ENCODE results near the gene WFIKKN1. TPM values are rescaled to one million over a fixed set of nuclear protein-coding genes. Genes with fewer than 3 reads are reported as not detected.
A peak's percentile ranks its signal among the peaks of the same experiment; 100 is the strongest.

Gene WFIKKN1
- total RNA-seq, 1 experiment from 2014 or later: 0.47 TPM

- H3K79me2 ChIP-seq (ENCODE audit: insufficient read depth, low read length): peaks cover 15% of the 10 kb centered on the region; the same call in 1 of the 2 replicates
- no TSS peak for BruUV-seq (replicated peaks)
- CTCF ChIA-PET: interaction anchor here (1.4 kb wide), 1 partner anchor 25 kb away, joined by 3 read pairs; no protein-coding TSS in a partner anchor
- intact Hi-C loops (cut with micrococcal nuclease): no loop called here
- ATAC-seq (peak; percentile 2; the same call in 1 of the 2 replicates), DNase-seq (ENCODE audit: low read depth, low spot score) (no peak)
- peaks cover 3 to 15% of the 10 kb centered on the region in 2 experiments; a peak in 3 of 4 replicates for H3K4me1 ChIP-seq (ENCODE audit: control insufficient read depth in 1 of 2, insufficient read depth in 2 of 2, low read length in 2 of 2)
- H3K36me3 ChIP-seq (ENCODE audit: control insufficient read depth in 1 of 2, insufficient read depth in 2 of 2, low read length in 2 of 2): no peaks in the 10 kb centered on the region
- peak overlapping the region; percentile 76 for H3K4me2 ChIP-seq (ENCODE audit: low read length)
- POLR2A ChIA-PET: interaction anchor here (1.0 kb wide), 1 partner anchor 108 kb away, joined by 4 read pairs; the partner anchor contains the start of gene CAPN15
- peak overlapping the region; percentile 72 for H3K27ac ChIP-seq (ENCODE audit: low read depth, low read length)
- no peaks in the 10 kb centered on the region for H3K9me3 ChIP-seq (ENCODE audit: control insufficient read depth in 1 of 2, insufficient read depth in 1 of 2, low read depth in 1 of 2, low read length in 2 of 2)
- RAD21 ChIA-PET (ENCODE audit: low non-redundant PET in 1 of 2, low total read pairs in 2 of 2, uncharacterized antibody in 2 of 2, unreplicated experiment in 2 of 2): no interaction called here
- no peaks in the 10 kb centered on the region for H4K20me1 ChIP-seq (ENCODE audit: insufficient read depth)
- peak overlapping the region; percentile 61 to 67 for H3K4me3 ChIP-seq (replicated peaks in 1 of 2; ENCODE audit: low read depth in 1 of 2, low read length in 2 of 2)
- H3K9ac ChIP-seq (ENCODE audit: low read length): peak overlapping the region; percentile 81
- no peaks in the 10 kb centered on the region for H3K27me3 ChIP-seq (ENCODE audit: insufficient read depth, low read length)
- no peak for TF ChIP-seq MAX (IDR thresholded peaks at IDR 0.05)
- TF ChIP-seq ELF1 (IDR thresholded peaks at IDR 0.05; ENCODE audit: borderline replicate concordance, low read depth): no peak
- no peak for TF ChIP-seq ZNF274 (IDR thresholded peaks at IDR 0.05; ENCODE audit: low read depth, low read length)
- TF ChIP-seq FOSL1 (IDR thresholded peaks at IDR 0.05; ENCODE audit: low read depth): no peak
- TF ChIP-seq ZFX (IDR thresholded peaks at IDR 0.05): peak; percentile 78
- TF ChIP-seq RAD21 (IDR thresholded peaks at IDR 0.05; ENCODE audit: low read depth): no peak; the same call in 1 of the 2 replicates
- H3K9me2 ChIP-seq (ENCODE audit: insufficient read depth): no peaks in the 10 kb centered on the region
- H2AFZ ChIP-seq (ENCODE audit: low read depth, low read length, poor library complexity, severe bottlenecking): no peak overlapping the region
Measured at GRCh38 chr16:635573-636205, 4.9 kb downstream of the WFIKKN1 start.

GRCh38 chr16:636206-637080, 5.7 kb downstream of the WFIKKN1 start, which contains the start of gene METTL26:
Gene METTL26, minus strand, starts transcription at chr16:636305. Its CDS starts 15 bp downstream, at chr16:636290.
- ChIA-PET CTCF (interaction anchor here (1.4 kb wide), 1 partner anchor 24 kb away, joined by 3 read pairs; no protein-coding TSS in a partner anchor), RAD21 (ENCODE audit: low non-redundant PET in 1 of 2, low total read pairs in 2 of 2, uncharacterized antibody in 2 of 2, unreplicated experiment in 2 of 2) (no interaction called here), POLR2A (interaction anchor here (1.0 to 1.1 kb wide), 2 partner anchors 109 to 235 kb away, joined by 3 to 4 read pairs; partner anchors contain the start of genes CAPN15 and DECR2)
- DNase-seq (ENCODE audit: low read depth, low spot score) (peak; percentile 63), ATAC-seq (peak; percentile 85)
- Histone ChIP-seq H3K9me3 (ENCODE audit: control insufficient read depth in 1 of 2, insufficient read depth in 1 of 2, low read depth in 1 of 2, low read length in 2 of 2) (no peaks in the 10 kb centered on the region), H3K9ac (ENCODE audit: low read length) (peak within 1 kb of the TSS; percentile 81), H3K4me1 (ENCODE audit: control insufficient read depth in 1 of 2, insufficient read depth in 2 of 2, low read length in 2 of 2) (peaks cover 0 to 13% of the 10 kb centered on the region in 2 experiments; a peak in 3 of 4 replicates), H3K4me2 (ENCODE audit: low read length) (peak within 1 kb of the TSS; percentile 76), H4K20me1 (ENCODE audit: insufficient read depth) (no peaks in the 10 kb centered on the region), H3K27ac (ENCODE audit: low read depth, low read length) (peak within 1 kb of the TSS; percentile 72), H3K79me2 (ENCODE audit: insufficient read depth, low read length) (peaks cover 15% of the 10 kb centered on the region; the same call in 1 of the 2 replicates), H3K36me3 (ENCODE audit: control insufficient read depth in 1 of 2, insufficient read depth in 2 of 2, low read length in 2 of 2) (no peaks in the 10 kb centered on the region), H3K4me3 (replicated peaks in 1 of 2; ENCODE audit: low read depth in 1 of 2, low read length in 2 of 2) (peak within 1 kb of the TSS; percentile 61 to 67), H2AFZ (ENCODE audit: low read depth, low read length, poor library complexity, severe bottlenecking) (no peak within 1 kb of the TSS), H3K27me3 (ENCODE audit: insufficient read depth, low read length) (no peaks in the 10 kb centered on the region), H3K9me2 (ENCODE audit: insufficient read depth) (no peaks in the 10 kb centered on the region)
- BruUV-seq (replicated peaks): no TSS peak
- peak; percentile 72 for TF ChIP-seq SIN3A (IDR thresholded peaks at IDR 0.05; ENCODE audit: low read depth)
- no peak for TF ChIP-seq EZH2phosphoT487 (IDR thresholded peaks at IDR 0.05; ENCODE audit: borderline replicate concordance)
- no peak for TF ChIP-seq RAD21 (IDR thresholded peaks at IDR 0.05; ENCODE audit: low read depth)
- TF ChIP-seq SRF (IDR thresholded peaks at IDR 0.05; ENCODE audit: low read depth): no peak
- TF ChIP-seq POLR2A (IDR thresholded peaks at IDR 0.05; ENCODE audit: borderline replicate concordance, extremely low read depth, insufficient read depth, insufficient read length): peak; percentile 30
- TF ChIP-seq EGR1 (IDR thresholded peaks at IDR 0.05; ENCODE audit: low read depth): peak; percentile 63
- no peak for TF ChIP-seq ZNF274 (IDR thresholded peaks at IDR 0.05; ENCODE audit: low read depth, low read length)
- TF ChIP-seq ATF3 (IDR thresholded peaks at IDR 0.05): no peak; the same call in 1 of the 2 replicates
- no peak for TF ChIP-seq CEBPB (IDR thresholded peaks at IDR 0.05; ENCODE audit: low read depth)
- no peak for TF ChIP-seq YY1 (IDR thresholded peaks at IDR 0.05; ENCODE audit: extremely low read depth, insufficient replicate concordance, low read depth, low read length)
- TF ChIP-seq MAX (IDR thresholded peaks at IDR 0.05): peak; percentile 85
- TF ChIP-seq TCF7L2 (IDR thresholded peaks at IDR 0.05; ENCODE audit: borderline replicate concordance, extremely low read depth, insufficient read depth, insufficient read length): peak; percentile 41
- peak; percentile 83 for TF ChIP-seq SP1 (IDR thresholded peaks at IDR 0.05; ENCODE audit: low read depth)
- TF ChIP-seq POLR2AphosphoS5 (IDR thresholded peaks at IDR 0.05; ENCODE audit: low read depth, low read length): peak; percentile 79
- TF ChIP-seq ZFX (IDR thresholded peaks at IDR 0.05): peak; percentile 4; the same call in 1 of the 2 replicates
- intact Hi-C loops (cut with micrococcal nuclease): no loop called here
